ACC112 (cell line): ENCODE measurements around the gene TSSK2.

Experiments
- H2AFZ ChIP-seq: fragments of 200-600 bp; sonication (generic); one replicate; pipeline ENCODE4 v1.6.0; 2017; ENCODE audit warnings: antibody characterized with exemption, low read length; ENCODE audit not compliant: unreplicated experiment
- H3K27ac ChIP-seq: fragments of 200-600 bp; sonication (generic); 2 replicates; pipeline ENCODE4 v1.5.1; 2014; ENCODE audit warnings: low read depth, mild to moderate bottlenecking, antibody characterized with exemption, low read length, moderate library complexity
- H3K27me3 ChIP-seq: fragments of 200-600 bp; sonication (generic); 2 replicates; pipeline ENCODE4 v1.6.1; 2014; ENCODE audit warnings: mild to moderate bottlenecking, antibody characterized with exemption, low read length, moderate library complexity, mixed read lengths; ENCODE audit not compliant: insufficient read depth
- H3K36me3 ChIP-seq: fragments of 200-600 bp; sonication (generic); 2 replicates; pipeline ENCODE4 v1.6.1; 2016; ENCODE audit warnings: mild to moderate bottlenecking, antibody characterized with exemption, low read length, moderate library complexity, mixed read lengths; ENCODE audit not compliant: insufficient read depth
- H3K4me1 ChIP-seq: fragments of 200-600 bp; sonication (generic); one replicate; pipeline ENCODE4 v1.6.1; 2016; ENCODE audit warnings: low read length, mixed read lengths; ENCODE audit not compliant: insufficient read depth, unreplicated experiment, control insufficient read depth
- H3K4me3 ChIP-seq: fragments of 200-600 bp; sonication (generic); 2 replicates; pipeline ENCODE4 v1.5.1; 2014; ENCODE audit warnings: mild to moderate bottlenecking, low read depth, low read length
- H3K79me2 ChIP-seq: fragments of 200-600 bp; sonication (generic); one replicate; pipeline ENCODE4 v1.6.0; 2016; ENCODE audit warnings: low read length; ENCODE audit not compliant: control insufficient read depth, unreplicated experiment, insufficient read depth

Gene TSSK2

DNA sequence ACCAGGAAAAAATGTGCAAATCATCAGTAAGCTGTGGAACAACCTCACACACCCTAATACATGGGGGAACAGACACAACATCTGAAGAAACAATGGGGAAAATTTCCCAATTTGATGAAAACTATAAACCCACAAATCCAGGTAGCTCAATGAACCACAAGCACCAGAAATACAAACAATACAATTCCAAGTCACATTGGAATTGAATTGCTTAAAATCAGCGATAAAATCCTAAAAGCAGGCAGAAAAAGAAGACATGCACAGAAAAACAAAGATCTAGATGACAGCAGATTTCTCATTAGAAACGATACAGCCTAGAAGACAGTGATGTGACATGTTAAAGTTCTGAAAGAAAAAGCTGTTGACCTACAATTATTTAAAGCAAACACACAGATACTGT is 40.9 kb upstream of the TSSK2 start:
- no peak overlapping the region for H3K27ac ChIP-seq
- H3K4me1 ChIP-seq: peaks cover 14% of the 10 kb centered on the region
- H3K27me3 ChIP-seq: no peaks in the 10 kb centered on the region
- H2AFZ ChIP-seq: no peak overlapping the region
- H3K36me3 ChIP-seq: 0 out of 2 replicates have a peak, but pooled peaks cover 3% of the 10 kb centered on the region
- H3K4me3 ChIP-seq: no peak overlapping the region
- no peaks in the 10 kb centered on the region for H3K79me2 ChIP-seq

DNA sequence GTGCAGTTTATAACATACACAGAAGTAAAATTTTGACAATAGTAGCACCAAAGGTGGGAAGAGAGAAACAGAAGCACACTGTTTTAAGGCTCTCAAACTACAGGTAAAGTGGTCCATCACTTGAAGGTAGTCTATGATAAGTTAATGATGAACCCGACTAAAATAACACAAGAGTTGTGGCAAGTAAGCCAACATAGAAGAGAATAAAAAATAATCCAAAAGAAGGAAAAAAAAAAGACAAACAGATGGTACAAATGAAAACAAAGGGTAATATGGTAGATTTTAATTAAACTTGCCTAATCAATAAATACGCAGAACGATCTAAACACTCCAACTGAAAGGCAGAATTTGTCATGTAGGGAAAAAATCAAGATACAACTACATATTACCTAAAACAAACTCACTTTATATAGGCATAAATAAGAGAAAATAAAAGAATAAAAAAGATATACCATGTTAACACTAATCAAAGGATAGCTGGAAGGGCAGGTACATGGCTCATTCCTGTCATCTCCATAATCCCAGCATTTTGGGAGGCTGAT is 40.5 kb upstream of the TSSK2 start:
- H3K79me2 ChIP-seq: no peaks in the 10 kb centered on the region

DNA sequence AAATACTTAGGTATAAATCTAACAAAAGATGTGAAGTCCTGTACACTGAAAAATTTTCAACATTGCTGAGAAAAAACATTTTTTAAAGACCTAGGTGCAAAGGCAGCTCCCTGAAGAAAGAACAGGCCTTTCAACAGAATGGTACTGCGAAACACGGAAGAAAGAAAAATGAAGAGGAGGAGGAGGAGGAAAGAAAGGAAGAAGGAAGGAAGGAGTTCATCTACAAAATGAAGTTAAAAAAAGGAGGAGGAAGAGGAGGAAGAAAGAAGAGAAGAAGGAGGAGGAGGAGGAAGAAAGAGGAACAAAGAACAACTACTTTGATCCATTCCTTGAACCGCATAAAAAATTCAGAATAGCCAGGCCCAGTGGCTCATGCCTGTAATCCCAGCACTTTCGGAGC is 38.4 kb upstream of the TSSK2 start:
- H3K36me3 ChIP-seq: no peaks in the 10 kb centered on the region
- no peak overlapping the region for H2AFZ ChIP-seq
- no peaks in the 10 kb centered on the region for H3K27me3 ChIP-seq
- H3K4me3 ChIP-seq: no peak overlapping the region
- H3K4me1 ChIP-seq: no peaks in the 10 kb centered on the region
- peaks cover 3% of the 10 kb centered on the region for H3K79me2 ChIP-seq
- no peak overlapping the region for H3K27ac ChIP-seq

More for the DNA sequence above, 40.5 kb upstream of the TSSK2 start:
- Histone ChIP-seq H3K4me1 (peaks cover 9% of the 10 kb centered on the region), H3K27ac (no peak overlapping the region), H3K36me3 (0 out of 2 replicates have a peak, but pooled peaks cover 3% of the 10 kb centered on the region), H3K27me3 (no peaks in the 10 kb centered on the region), H2AFZ (no peak overlapping the region), H3K4me3 (no peak overlapping the region)

DNA sequence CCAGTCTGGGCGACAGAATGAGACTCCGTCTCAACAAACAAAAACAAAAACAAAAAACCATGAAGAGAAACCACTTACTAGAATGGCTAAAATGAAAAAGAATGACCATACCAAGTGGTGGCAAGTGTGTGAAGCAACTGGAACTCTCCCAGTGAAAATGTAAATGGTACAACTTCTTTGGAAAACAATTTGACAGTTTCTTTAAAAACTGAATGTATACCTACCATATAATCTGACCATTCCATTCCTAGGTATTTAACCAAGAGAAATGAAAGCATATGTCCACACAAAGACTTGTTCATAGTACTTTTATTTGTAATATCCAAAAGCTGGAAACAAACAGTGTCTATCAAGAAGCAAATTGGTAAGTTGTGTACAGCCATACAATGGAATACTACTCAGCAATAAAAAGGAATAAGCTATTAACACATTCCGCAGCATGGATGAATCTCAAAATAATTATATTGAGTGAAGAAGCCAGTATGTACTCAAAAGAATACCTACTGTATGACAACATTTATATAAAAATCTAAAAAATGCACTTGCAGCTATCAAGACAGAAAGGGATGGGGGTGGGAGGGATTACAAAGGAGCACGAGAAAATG is 36.6 kb upstream of the TSSK2 start:
- H3K4me1 ChIP-seq: no peaks in the 10 kb centered on the region
- no peak overlapping the region for H3K4me3 ChIP-seq
- H3K36me3 ChIP-seq: no peaks in the 10 kb centered on the region
- peaks cover 14% of the 10 kb centered on the region for H3K79me2 ChIP-seq
- H3K27me3 ChIP-seq: no peaks in the 10 kb centered on the region
- no peak overlapping the region for H3K27ac ChIP-seq
- no peak overlapping the region for H2AFZ ChIP-seq

DNA sequence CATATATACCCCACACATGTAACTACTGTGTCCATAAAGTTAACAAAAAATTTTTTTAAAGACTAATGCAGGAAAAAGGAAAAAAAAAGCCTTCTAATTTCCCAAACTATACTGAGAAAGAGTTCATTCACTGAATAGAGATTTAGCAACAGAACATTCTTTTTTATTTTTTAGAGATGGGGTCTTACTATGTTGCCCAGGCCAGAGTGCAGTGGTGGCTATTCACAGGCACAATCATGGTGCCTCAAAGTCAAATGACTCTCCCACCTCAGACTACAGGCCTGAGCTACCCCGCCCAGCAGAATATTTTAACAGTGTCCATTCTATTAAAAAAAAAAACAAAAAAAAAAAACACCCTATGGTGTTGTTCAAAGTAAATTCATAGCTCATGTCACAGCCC is 34.6 kb upstream of the TSSK2 start:
- no peak overlapping the region for H3K27ac ChIP-seq
- no peak overlapping the region for H3K4me3 ChIP-seq
- H3K4me1 ChIP-seq: no peaks in the 10 kb centered on the region
- H2AFZ ChIP-seq: no peak overlapping the region
- H3K36me3 ChIP-seq: no peaks in the 10 kb centered on the region
- H3K27me3 ChIP-seq: no peaks in the 10 kb centered on the region
- H3K79me2 ChIP-seq: peaks cover 16% of the 10 kb centered on the region

DNA sequence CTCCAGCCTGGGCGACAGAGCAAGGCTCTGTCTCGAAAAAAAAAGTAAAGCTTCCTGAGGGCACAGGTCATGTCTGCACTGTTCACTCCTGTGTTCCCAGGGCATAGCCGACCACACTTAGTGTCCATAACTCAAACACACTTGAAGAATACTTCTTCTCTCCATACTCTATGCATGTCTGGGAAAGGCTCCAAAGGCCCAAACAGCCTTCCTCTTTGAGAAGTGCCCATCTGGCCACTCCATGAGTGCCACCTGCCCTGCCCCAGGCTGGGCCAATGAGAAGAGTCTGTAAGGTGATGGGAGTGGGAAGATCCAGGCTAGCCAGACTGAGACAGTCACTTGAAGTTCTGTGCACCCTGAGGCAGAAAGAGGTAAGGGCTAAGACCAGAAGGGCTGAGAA is 33.6 kb upstream of the TSSK2 start:
- H3K79me2 ChIP-seq: peaks cover 21% of the 10 kb centered on the region
- H3K27ac ChIP-seq: no peak overlapping the region
- H3K4me3 ChIP-seq: no peak overlapping the region
- no peaks in the 10 kb centered on the region for H3K27me3 ChIP-seq
- H3K4me1 ChIP-seq: no peaks in the 10 kb centered on the region
- no peak overlapping the region for H2AFZ ChIP-seq
- H3K36me3 ChIP-seq: no peaks in the 10 kb centered on the region

DNA sequence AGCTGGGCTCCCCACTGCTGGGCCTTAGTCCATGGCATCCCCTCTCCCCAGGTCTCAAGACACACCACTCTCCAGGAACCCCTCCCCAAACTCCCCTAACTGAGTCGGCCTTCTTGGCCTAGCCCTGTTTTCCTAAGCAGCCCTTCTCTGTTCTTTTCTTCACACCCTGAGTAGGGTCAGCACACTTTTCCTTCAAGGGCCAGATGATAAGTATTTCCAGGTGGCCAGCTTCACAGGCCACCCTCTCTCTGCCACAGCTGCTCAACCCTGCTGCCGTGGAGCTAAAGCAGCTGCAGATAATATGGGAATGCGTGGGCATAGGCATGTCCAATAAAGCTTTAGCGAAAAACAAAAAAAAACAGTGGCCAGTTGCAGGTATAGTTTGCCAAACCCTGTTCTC is 33.0 kb upstream of the TSSK2 start:
- H3K36me3 ChIP-seq: no peaks in the 10 kb centered on the region
- no peaks in the 10 kb centered on the region for H3K4me1 ChIP-seq
- H3K27me3 ChIP-seq: no peaks in the 10 kb centered on the region
- H3K4me3 ChIP-seq: no peak overlapping the region
- H3K27ac ChIP-seq: no peak overlapping the region
- peaks cover 21% of the 10 kb centered on the region for H3K79me2 ChIP-seq
- no peak overlapping the region for H2AFZ ChIP-seq

DNA sequence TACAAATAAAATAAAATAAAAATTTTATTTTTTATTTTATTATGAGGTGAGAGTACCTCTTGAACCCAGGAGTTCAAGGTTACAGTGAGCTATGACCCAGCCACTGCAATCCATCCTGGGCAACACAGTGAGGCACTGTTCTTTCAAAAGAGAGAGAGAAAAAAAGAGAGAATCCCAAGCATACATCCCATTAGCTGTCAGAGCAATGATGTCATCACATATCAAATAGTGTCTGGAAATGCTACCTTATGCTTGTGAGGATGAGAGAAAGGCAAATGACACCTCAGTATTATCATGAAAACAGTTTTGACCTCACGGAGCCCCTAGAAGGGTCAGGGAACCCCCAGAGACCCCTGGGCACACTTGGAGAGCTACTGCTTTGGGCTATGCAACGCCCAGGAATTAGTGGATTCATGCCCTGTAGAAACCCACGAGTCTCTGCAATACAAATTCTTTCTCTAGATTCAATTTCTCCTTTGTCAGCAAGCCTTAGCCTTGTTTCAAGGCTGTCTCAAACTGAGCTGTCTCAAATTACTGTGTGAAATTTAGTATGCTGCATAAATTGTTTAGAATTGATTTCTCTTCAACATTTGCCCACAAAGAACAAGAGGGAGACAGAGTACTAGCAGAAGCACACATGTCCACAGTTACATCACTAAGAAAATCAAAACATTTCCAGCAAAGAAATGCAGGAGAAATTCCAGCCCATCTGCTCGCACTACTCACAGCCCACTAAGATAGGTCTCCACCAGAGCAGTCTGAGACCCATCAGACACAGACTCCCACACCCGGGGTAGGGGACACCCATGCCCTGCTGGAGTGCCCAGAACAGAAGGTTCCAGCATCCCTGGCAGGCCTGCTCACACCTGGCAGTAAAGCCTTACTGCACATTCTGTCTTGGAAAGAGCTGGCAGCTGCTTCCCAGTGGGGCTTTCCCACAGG is 27.0 kb upstream of the TSSK2 start:
- Histone ChIP-seq H3K36me3 (no peaks in the 10 kb centered on the region), H3K27ac (no peak overlapping the region)

DNA sequence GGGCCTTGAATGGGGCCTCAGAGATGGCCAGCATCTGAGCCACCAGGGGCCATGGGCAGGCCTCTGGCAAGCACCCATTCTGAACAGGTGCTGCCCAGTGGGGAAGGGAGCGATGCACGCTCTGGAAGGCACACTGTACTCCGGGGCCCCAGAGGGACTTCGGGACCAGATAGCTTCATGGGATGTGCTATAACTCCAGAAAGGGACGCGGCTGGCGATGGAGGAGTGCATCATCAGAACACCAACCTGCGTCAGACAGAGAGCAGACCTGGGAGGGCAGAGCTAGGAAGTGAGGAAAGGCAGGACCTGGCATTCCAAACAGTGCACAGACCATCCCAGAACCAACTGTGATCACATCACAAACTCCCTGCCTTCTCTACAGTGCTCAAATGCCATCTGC is 25.7 kb upstream of the TSSK2 start:
- H3K27ac ChIP-seq: no peak overlapping the region
- H3K79me2 ChIP-seq: peaks cover 44% of the 10 kb centered on the region
- H3K36me3 ChIP-seq: no peaks in the 10 kb centered on the region
- peaks cover 16% of the 10 kb centered on the region for H3K4me1 ChIP-seq
- no peak overlapping the region for H2AFZ ChIP-seq
- no peaks in the 10 kb centered on the region for H3K27me3 ChIP-seq
- H3K4me3 ChIP-seq: no peak overlapping the region

More for the DNA sequence above, 27.0 kb upstream of the TSSK2 start:
- no peak overlapping the region for H2AFZ ChIP-seq
- peaks cover 50% of the 10 kb centered on the region for H3K79me2 ChIP-seq
- no peaks in the 10 kb centered on the region for H3K27me3 ChIP-seq
- no peak overlapping the region for H3K4me3 ChIP-seq
- H3K4me1 ChIP-seq: peaks cover 5% of the 10 kb centered on the region

DNA sequence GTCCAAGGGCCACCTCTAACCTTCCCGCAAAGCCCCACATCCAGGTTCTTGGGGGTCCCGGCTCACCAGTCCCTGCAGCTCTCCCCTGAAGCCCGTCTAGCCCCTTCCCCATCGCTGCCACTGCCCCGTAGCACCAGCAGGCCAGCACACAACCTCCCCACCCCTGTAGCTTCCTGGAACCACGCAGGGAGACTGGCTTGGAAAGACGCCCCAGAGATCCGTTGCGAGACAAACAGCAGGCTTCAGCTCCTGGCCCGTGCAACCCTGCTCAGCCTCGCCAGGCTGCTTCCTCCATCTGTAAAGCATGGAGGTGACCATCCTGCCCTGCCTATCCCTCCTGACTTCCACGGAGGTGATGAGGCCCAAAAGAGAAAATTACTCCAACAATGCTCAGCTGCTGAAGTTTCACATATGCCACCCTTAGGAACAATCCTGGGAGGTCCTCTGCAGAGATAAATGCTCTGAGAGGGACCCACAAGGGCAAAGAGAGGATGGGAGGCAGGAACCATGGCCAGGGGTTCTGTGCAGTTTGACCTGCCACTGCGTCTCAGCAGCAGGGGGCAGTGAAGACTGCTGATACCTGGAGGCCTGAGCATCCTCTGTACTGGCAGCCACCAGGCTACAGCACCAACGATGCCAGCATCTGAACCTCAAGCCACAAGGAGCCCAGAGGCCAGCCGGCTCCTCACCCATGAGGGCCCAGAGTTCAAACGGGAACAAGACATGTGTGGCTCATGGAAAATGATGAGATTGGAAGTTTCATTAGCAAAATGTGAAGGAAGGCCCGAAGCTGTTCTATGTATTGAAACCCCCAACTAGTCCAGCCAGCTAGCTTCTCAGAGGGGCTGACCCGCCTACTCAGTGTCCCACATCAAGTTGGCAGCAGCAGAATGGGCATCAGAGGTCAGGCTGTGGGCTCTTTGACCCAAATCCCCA is 25.0 kb upstream of the TSSK2 start:
- Histone ChIP-seq H3K4me1 (peaks cover 16% of the 10 kb centered on the region), H3K79me2 (peaks cover 45% of the 10 kb centered on the region), H3K36me3 (no peaks in the 10 kb centered on the region), H3K27me3 (no peaks in the 10 kb centered on the region), H3K4me3 (no peak overlapping the region), H2AFZ (no peak overlapping the region), H3K27ac (no peak overlapping the region)
